Measurements from ENCODE around the gene GEMIN8. TPM values are rescaled to one million over a fixed set of nuclear protein-coding genes. Genes with fewer than 3 reads are reported as not detected.

Gene GEMIN8
- polyA plus RNA-seq, 2 of the 4 experiments (the other 2 are of a cell fraction), result 13.9 to 21.8 TPM

GRCh38 chrX:13965531-13965930 is 64.2 kb downstream of the GEMIN8 start:
- CTCF ChIA-PET, result no interaction called here
- DNase-seq (ENCODE audit: low read depth in 1 of 2, low spot score in 1 of 2) (no peak), FAIRE-seq (no peak), ATAC-seq (no peak)
- no peaks in the 10 kb centered on the region for H3K9me3 ChIP-seq
- POLR2A ChIA-PET, result no interaction called here
- H3K4me3 ChIP-seq, result no peak overlapping the region
- H3K27ac ChIP-seq, result no peak overlapping the region
- no peaks in the 10 kb centered on the region for H3K4me1 ChIP-seq
- H3K4me2 ChIP-seq, result no peak overlapping the region
- TF ChIP-seq HOXA7 (CRISPR knock-in tag; IDR thresholded peaks at IDR 0.05), result no peak
- no peak for TF ChIP-seq CBX8 (IDR thresholded peaks at IDR 0.05)
- no peak for TF ChIP-seq EHF (CRISPR knock-in tag; IDR thresholded peaks at IDR 0.05)
- TF ChIP-seq NR3C1 (IDR thresholded peaks at IDR 0.05), result no peak
- no peak for TF ChIP-seq RAD21 (conservative IDR thresholded peaks at IDR 0.05 in 1 of 2, IDR thresholded peaks at IDR 0.05 in 1 of 2)
- WGBS (ENCODE audit: missing lambda C conversion rate), result 57% methylated on average over 6 of the region's 6 CpGs

GRCh38 chrX:13956998-13957397 is 72.7 kb downstream of the GEMIN8 start:
- FAIRE-seq (no peak), DNase-seq (ENCODE audit: low read depth in 1 of 2, low spot score in 1 of 2) (no peak), ATAC-seq (no peak)
- Histone ChIP-seq H3K4me3 (no peak overlapping the region), H3K27ac (no peak overlapping the region), H3K4me2 (no peak overlapping the region), H3K4me1 (no peaks in the 10 kb centered on the region), H3K9me3 (no peaks in the 10 kb centered on the region)
- whole genome bisulfite sequencing (ENCODE audit: missing lambda C conversion rate), result 36% methylated on average over 4 of the region's 4 CpGs
- CTCF ChIA-PET, result no interaction called here
- TF ChIP-seq ATOH8 (CRISPR knock-in tag; IDR thresholded peaks at IDR 0.05; ENCODE audit: low read depth) (no peak), RFX5 (IDR thresholded peaks at IDR 0.05) (no peak), ZNF302 (CRISPR knock-in tag; IDR thresholded peaks at IDR 0.05) (no peak), CTCF (IDR thresholded peaks at IDR 0.05) (no peak), CBX8 (IDR thresholded peaks at IDR 0.05) (no peak), POLR2A (IDR thresholded peaks at IDR 0.05; ENCODE audit: low read length) (no peak), NFE2L2 (conservative IDR thresholded peaks at IDR 0.05; ENCODE audit: low read length) (no peak), PBX3 (IDR thresholded peaks at IDR 0.05) (no peak), HDAC2 (IDR thresholded peaks at IDR 0.05) (no peak), CEBPB (IDR thresholded peaks at IDR 0.05) (no peak), NR3C1 (IDR thresholded peaks at IDR 0.05) (no peak), CHD2 (IDR thresholded peaks at IDR 0.05; ENCODE audit: low read length, partially characterized antibody) (no peak), RNF2 (IDR thresholded peaks at IDR 0.05; ENCODE audit: borderline replicate concordance, low read depth) (no peak), JUNB (IDR thresholded peaks at IDR 0.05) (no peak), MYC (IDR thresholded peaks at IDR 0.05; ENCODE audit: borderline replicate concordance, low read length) (no peak), RAD21 (conservative IDR thresholded peaks at IDR 0.05 in 1 of 2, IDR thresholded peaks at IDR 0.05 in 1 of 2) (no peak), TP53 (CRISPR knock-in tag; IDR thresholded peaks at IDR 0.05) (no peak), REST (IDR thresholded peaks at IDR 0.05) (no peak)
- POLR2A ChIA-PET, result no interaction called here

Other genes with a start within 250 kb of the GEMIN8 start
- 0.10 TPM in 1 of 2 replicates, not detected in the other for gene GPM6B, start 212.8 kb downstream of the GEMIN8 start, polyA plus RNA-seq (2011; rRNA removed)
- 0.03 to 0.05 TPM in 2 of 3 replicates, not detected in the other for gene GPM6B, start 212.8 kb downstream of the GEMIN8 start, polyA plus RNA-seq (2017; fragmentation: RNase III; extraction: RNeasy Plus Mini Kit Qiagen cat#74134 plus additional on column Dnase treatment)